ENCODE results near the gene MAB21L2.

MAB21L2 gene

DNA sequence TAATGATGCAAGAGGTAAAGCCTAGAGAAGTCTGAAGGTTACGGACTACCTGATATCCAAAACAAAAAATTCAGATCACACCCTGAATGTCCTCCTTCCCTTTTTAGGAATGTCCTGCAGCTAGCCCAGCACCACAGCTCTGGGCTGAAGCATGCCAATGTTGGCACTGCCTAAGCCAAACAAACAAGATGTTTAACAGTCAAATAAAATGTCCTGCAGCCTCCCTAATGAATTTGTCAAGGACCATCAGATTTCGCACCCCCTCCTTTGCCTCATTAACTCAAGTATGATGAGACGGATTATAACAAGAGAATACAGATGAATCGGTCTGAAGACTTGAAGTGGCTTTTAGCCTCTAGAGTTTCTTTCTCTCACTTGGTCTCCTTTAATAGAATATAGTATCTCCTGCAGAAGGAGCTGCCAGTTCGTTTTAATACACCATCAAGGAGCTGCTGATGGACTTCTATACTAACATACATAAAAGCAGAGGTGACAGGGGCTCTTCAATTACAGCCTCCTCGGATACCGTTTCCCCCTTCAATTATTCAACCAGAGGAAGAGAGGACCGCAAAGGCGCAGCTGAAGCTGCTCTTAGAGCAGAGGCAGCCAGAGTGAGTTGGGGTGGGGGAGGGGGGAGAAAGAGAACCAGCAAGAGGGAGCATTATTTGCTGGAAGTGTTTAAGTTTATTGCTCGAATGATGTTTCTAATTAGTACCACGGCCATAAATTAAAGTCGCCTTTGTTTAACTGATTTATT lies 3.0 kb upstream of the MAB21L2 start:
- no peak for DNase-seq

DNA sequence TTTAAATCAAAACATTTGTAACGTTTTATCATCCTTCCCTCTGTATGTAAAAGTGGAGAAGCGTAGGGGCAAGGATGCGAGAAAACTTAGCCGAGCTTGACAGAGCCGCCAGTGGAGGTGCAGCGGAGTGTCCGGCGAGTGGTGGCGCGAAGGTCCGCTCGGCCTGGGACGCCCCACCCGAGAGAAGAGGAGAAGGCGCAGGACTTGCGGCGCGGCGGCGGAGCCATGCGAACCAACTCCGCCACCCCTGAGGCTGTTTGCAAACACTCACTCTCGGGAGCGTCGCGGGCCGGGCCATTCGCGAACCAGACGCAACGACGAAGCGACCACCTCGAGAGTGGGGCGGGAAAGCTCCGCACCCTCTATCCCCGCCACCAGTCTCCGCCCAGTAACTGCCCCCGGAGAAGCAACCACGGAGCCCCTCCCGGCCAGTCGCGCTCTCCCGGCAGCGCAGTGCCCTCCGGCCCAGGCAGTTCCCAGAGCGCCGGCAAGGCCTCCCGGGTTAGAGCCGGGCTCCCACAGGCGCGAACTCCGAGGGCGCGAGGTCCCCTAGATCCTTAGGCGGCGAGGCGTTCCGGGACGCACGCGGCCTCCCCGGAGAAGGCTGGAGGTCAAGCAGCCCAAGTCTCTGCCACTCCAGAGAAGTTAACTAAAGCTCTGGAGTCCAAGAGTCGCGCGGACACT lies 2.3 kb upstream of the MAB21L2 start:
- DNase-seq: no peak

DNA sequence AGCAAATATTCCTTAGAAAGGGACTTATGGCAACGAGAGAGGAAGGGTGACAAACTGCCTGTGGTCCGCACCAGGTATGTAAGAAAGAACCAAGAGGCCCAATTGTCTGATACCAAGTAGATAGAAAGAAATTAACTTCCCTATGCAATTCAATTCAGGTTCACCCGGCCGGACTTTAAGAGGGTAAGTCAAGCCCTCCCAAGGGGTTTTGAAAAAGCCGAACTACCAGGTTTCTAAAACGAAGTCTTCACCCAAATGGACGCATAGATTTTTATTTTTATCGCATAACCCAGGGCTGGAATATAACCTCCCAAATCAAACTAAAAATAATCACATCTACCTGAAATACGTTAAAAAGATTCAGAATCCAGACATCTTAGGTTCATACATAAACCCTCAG lies 1.6 kb upstream of the MAB21L2 start:
- no peak for DNase-seq

DNA sequence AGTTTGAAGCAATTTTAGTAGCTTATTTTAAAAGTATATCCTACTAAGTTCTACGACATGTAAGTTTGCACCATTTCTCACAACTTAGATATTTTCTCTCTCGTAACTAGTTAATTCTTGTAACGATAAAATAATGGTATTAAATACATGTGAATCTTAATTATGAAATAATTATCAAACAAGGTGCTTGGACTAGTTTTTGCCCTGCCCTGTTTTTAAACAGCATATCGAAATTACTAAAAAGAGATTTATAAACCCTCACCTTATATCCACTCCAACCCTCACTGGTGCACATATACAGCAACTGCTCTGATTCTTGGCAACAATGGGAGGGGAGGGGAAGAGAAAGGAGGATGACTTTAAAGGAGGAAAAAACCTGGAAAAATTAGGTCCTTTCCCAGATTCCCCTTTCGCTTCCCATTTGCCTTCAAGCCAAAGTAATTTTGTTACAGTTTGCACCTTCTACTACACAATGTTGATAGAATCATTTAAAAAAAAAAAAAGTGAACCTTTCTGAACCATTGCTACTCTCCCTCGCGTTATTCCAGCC lies 820 bp upstream of the MAB21L2 start:
- no peak for DNase-seq

DNA sequence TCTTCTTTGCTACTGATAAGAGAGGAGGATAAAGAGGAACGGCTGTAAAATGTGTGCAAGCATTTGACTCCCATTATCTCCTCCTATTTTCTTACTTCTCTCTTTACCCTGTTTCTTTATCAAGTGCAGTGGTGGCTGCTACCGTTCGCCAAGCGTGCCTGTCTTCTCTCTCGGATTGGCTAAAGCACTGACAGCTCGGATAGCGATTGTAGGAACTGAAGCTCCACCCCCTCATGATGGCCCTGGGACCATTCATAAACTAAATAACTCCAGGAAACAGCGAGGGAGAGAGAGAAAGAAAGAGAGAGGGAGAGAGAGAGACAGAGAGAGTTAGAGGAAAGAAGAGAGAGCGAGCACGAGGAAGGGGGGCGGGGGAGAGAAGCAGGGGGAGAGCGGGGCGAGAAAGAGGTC lies 305 bp upstream of the MAB21L2 start:
- DNase-seq: no peak

DNA sequence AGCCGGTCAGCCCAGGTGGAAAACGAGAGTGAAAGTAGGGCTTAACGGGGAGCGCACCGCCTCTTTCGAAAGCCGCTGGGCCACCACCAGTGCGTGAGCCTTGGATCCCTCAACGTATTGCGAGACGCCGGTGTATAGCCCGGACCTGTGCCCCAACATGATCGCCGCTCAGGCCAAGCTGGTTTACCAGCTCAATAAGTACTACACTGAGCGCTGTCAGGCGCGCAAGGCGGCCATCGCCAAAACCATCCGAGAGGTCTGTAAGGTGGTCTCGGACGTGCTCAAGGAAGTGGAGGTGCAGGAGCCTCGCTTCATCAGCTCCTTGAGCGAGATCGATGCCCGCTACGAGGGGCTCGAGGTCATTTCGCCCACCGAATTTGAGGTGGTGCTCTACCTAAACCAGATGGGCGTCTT lies 929 bp downstream of the MAB21L2 start:
- DNase-seq: no peak

DNA sequence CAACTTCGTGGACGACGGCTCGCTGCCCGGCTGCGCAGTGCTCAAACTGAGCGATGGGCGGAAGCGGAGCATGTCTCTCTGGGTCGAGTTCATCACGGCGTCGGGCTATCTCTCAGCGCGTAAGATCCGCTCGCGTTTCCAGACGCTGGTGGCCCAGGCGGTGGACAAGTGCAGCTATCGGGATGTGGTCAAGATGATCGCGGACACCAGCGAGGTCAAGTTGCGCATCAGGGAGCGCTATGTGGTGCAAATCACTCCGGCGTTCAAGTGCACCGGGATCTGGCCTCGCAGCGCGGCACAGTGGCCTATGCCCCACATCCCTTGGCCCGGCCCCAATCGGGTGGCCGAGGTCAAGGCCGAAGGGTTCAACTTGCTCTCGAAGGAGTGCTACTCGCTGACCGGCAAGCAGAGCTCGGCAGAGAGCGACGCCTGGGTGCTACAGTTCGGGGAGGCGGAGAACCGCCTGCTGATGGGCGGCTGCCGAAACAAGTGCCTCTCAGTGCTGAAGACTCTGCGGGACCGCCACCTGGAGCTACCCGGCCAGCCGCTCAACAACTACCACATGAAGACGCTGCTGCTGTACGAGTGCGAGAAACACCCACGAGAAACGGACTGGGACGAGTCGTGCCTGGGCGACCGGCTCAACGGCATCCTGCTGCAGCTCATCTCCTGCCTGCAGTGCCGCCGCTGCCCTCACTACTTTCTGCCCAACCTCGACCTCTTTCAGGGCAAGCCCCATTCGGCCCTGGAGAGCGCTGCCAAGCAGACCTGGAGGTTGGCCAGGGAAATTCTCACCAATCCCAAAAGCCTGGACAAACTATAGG lies 1.5 kb downstream of the MAB21L2 start:
- DNase-seq: no peak

DNA sequence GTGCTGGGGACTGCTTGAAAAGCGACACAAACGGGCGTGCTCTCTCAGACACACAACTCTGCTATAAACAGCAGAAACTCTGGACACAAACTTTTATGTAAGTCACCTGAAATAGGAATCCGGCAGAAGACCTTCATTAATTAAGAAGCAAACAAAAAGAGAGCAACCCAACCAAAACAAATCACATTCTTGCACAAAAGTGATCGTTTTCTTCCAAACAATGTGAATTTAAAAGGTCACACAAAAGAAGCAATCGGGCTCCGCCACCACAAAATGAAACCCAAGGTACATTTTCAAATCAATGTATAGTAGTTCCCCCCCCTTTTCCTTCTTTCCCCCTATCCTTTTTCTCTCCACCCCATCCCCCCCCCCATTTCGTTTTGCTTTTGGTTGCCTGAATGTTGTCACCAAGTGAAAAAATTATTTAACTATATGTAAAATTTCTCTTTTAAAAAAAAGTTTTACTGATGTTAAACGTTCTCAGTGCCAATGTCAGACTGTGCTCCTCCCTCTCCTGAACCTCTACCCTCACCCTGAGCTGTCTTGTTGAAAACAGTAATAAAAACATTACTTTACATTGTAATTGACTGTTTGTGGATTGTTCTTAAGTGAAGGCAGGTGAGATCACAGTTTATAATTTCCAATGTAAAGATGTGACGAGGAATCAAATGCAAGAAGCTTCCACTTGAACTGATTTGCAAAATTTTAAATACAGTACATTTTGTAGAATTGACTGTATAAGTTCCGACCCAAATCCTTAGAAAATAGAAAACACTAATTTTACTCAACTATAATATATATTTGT lies 2.4 kb downstream of the MAB21L2 start:
- DNase-seq: no peak

DNA sequence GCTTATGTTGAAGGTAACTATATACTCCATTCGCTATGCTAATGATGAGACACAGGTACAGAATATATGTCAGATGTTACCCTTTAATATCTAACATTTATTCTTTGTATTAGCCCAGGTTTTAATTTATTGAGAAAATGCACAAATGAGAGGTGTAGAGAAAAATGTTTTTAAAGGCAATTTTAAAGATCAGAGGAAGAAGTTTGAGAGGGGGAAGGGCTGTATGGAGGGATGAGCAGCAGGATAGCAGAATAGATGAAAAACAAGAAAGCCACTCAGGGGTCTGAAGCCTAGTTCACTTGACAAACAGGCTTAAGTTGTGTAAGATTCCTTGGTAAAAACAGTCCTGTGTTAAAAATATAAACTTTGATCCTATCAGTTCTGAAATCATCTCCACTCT lies 3.7 kb downstream of the MAB21L2 start:
- DNase-seq: no peak

DNA sequence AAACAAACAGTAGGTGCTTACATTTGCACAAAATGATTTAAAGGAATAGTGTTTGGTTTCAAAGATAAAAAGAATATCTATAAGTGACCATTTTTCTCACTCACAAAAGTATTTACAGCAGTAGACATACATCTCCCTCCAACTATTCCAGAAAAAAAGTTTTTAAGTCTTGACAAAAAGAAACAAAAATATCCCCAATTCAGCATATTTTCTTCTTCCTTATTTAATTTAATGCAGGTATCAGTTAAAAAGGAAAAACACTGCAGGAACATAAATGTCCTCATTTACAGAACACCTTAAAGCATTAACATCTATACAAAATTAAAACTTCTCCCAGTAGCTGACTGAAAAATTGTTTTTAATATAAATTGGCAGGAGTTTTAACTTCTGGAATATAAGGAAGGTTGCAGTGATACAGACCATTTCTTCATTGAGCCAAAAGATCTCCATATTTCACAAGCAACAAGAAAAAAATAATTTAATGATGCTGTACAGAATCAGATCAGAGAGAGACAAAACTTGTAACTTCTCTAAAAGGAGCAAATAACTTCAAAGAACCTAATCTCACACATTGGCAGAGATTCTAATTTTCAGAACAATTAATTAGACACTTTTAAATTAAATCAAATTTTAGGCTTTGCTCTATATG lies 4.3 kb downstream of the MAB21L2 start:
- no peak for DNase-seq

DNA sequence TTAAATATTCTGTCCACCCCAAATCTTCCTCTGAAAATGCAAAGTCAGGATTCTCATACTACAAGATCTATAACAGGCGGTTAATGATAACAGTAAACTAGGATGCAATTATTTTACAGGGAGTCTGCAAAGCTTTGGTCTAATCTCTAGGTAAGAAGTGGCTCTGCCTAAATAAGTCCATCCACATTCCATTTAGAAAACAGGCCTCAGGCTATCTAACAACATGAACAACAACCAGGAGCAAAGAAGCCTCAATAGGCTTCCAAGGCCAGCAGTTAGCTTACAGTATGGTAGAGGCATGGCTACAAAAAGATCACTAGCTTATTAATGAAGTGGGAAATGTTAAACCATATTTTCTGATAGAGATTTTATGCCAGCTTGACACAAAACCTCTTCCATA lies 6.4 kb downstream of the MAB21L2 start:
- DNase-seq: no peak

DNA sequence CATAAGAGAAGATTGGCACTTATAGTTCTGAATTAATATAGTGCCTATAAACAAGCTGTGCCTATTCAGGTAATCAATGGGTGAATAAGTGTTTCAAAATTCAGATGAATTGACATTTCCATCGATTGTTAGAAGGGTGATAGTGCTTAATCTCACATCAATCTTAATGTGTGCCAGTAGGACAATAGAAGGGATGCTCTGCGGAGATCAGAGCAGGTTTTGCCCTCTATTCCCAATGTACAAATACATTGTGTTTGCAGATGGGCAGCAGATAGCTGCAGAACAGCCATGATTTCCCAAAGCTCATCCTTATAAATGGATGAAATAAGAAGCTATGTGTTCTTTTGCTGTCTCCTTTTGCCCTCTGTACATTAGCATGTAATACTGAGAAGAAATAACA lies 7.2 kb downstream of the MAB21L2 start:
- no peak for DNase-seq

DNA sequence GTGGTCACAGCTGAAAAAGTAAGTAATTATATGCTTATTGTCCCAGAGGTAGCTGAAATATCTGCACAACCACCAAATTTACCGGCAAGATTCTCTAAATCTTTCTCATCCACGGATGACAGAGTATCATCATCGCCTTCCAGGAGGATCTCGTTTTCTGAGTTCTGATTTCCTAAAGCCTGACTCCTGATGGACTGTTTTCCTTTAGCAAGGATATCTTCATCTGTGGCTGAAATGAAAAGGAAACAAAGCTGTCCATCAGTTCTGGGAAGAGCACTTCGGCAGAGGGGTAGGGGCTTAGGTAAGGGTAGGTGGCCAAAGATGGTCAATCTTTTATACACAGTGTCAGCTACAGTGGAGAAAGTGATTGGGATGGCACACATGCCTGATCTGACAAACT lies 8.7 kb downstream of the MAB21L2 start:
- DNase-seq: no peak

DNA sequence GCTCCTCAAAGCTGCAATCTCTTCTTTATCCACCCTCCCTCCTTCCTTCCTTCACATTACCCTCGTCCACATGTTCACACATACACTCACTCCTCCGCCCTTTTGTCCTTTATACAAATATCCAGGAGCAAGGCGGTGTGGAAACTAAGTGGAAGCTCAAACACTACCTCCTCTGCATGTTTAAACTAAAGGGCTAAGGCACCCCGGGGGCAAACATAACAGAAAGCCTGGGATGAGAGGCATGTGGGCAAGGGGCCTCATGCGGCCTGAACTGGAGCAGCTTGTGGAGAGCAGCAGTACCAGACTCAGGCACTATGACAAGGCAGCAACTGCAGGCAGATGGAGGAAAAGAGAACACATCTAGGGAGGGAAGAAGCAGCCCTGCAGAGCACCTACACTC lies 9.5 kb downstream of the MAB21L2 start:
- no peak for DNase-seq

DNA sequence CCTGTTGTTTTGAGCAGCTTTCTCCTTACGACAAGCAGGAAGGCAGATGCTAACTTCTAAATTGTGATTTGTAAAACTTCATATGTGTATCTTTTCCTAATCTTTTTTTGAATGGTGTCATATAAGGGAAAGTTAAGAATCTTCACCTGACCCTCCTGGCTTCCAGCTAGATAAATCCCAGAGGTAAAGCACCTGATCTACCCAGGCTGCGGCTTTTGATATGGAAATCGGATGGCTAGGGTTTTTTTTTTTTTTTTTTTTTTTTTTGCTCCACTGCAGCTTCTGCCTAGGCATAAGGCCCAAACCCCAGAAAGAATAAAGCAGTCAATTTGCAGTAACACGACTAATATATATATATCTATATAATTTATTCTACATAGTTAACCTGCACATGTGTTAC lies 10.0 kb downstream of the MAB21L2 start:
- DNase-seq: no peak

DNA sequence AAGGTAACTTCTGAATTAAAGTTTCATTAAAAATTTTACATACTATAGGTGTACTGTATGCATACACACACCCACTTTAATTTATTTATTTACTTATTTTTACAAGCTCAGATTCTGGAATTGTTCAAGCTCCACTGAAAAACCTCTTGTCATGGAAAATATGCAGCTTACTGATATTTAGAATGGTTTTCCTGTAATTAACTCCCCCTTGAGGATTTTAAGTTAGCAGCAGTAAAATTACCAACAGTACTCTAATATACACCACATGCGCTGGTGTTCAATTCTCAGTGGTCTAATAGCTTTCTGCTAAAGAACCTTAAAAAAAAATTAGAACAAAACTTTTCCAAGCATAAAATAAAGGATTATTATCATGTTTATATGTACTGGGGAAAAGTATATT lies 12.0 kb downstream of the MAB21L2 start:
- peak in 1 of 2 experiments; percentile 2 for DNase-seq

DNA sequence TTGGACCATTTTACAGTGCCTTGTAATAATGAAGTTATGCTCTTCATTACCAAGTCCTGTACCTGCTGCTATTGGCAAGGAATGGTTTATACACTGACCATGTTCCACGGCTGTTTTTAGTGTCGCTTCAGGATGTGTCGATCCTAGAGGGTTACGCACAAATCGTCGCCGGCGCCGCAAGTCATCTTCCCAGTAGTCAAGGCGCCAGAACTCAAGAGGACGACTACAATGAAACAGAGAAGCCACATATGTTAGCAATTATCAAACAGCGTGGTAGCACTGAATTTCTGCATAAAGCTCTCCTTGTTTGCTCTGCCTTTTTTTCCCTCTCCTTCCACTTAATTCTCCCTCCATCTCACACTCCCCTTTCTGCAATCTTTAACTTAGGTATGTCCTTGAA lies 17.0 kb downstream of the MAB21L2 start:
- DNase-seq: no peak

DNA sequence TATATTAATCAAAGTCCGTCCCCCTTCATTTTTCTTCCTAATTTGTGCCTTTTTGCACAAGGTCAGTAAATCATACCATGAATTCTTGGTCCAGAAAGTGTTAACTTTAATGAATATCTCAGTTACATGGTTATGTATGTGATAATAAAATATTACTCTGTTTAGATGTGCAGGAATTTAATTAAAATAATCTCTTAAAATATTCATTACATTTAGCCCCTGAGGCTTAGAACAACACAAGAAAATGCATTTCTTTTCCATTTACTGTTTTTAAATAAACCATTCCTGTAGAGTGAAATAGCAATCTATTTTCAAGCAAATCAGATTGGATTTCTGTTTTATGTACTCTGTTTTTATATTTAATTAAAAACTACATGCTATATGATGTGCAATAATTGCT lies 17.6 kb downstream of the MAB21L2 start:
- no peak for DNase-seq

DNA sequence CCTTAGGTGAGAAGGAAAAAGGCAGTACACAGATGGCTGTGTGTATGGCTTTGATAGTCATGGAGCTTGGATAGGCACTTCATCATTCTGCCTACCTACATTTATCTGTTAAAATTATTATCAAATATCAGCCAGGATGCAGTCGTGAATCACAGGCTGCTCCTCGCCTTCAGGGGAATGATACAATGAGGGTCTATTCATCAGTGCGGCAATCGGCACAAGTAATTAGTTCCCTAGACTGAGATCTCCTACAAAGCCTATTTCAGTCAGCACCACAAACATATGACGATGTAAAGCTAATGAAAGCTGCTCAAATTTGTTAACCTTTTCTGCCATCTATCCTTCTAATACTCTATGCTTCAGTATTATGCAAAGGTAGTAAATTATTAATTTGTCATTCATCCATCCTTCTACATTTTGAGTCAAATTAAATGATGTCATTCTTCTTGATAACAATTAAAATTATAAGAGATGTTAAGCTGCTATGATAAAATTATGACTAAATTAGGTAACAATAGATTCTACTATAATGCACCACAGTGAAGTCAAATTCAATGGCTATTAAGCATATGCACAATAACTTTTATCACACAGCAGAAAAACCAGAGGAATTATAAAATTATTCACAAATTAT lies 19.0 kb downstream of the MAB21L2 start:
- DNase-seq: no peak

DNA sequence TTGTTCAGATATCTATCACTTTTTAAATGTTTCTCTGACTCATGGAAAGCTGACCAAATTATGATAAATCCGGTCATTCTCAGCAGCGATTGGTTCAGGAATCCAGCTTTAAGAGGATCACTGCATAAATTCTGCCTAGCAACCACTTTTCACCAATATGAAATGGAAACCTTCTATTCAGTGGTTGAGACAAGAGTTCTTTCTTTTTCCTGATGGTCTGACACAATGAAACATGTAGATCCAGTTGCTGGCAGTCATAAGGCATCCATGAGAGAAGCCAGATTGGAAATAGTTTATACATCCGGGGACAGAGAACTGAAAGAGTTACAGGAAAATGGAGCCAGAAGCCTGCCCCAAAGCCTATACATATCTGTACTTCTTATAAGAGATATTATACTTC lies 27.2 kb downstream of the MAB21L2 start:
- no peak for DNase-seq

DNA sequence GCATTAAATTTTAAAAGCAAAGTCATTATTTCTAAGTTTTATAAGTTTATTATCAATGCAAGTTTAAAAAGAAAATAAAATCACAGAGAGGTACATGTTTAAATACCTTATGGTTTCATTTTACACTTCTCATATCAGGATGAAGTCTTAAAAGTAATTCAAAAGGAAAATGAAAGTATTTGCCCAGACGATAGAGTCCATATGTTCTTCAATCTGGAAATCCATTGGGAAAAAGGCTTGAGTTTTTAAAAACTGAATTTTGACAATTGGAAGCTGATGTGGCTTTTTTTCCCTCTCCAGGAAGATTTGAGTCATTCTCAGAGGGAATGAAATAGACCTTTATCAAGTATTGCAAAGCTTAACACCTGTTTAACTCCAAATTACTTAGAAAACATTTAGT lies 37.1 kb downstream of the MAB21L2 start:
- no peak for DNase-seq

DNA sequence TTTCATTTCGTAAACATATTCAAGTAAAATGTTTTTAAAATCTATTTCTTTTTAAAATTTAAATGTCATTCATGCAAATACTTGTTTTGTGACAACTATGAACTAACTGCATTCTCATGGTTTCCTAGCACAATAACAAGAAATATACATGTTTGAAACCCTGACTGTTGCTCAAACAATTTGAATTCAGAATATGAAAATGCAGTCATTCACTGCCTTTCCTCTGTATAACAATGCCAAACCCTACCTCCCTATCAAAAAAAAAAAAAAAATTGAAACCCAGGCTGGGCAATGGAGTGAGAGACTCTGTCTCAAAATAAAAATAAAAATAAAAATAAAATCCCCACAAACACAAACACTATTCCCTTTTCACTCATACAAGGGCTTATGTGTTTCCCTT lies 42.1 kb downstream of the MAB21L2 start:
- DNase-seq: no peak
